WTC11 (cell line): ENCODE measurements around the gene CUL4A. TPM values are rescaled to one million over a fixed set of nuclear protein-coding genes. Genes with fewer than 3 reads are reported as not detected.

Source experiments
- ATAC-seq: fragments of 200-7000 bp; cut with Tn5 transposase; 2 replicates; pipeline ENCODE4 v1.10.0; 2021; ENCODE audit warnings: mild to moderate bottlenecking, moderate library complexity
- CTCF ChIA-PET: fragments of 300-600 bp; sonication (Branson Sonifier 250); formaldehyde crosslinking; loops from one replicate; lab custom pipeline; 2021; ENCODE audit warnings: antibody characterized with exemption; lab: Charles Lee
- POLR2A ChIA-PET: fragments of 350-600 bp; sonication (Branson Sonifier 250); formaldehyde crosslinking; loops from one replicate; lab custom pipeline; 2021; ENCODE audit warnings: antibody characterized with exemption; lab: Charles Lee
- DNase-seq: peaks from one replicate; pipeline ENCODE4 v3.0.0; 2021; ENCODE audit warnings: low spot score
- H3K27ac Mint-ChIP-seq: 2 replicates; pipeline ENCODE4 v1.8.0; 2021; ENCODE audit warnings: mixed read lengths
- H3K27me3 Mint-ChIP-seq: 2 replicates; pipeline ENCODE4 v1.8.0; 2021; ENCODE audit warnings: low read depth, mild to moderate bottlenecking, moderate library complexity, mixed read lengths
- H3K36me3 Mint-ChIP-seq: 2 replicates; pipeline ENCODE4 v1.8.0; 2021; ENCODE audit warnings: mixed read lengths
- H3K4me1 Mint-ChIP-seq: 2 replicates; pipeline ENCODE4 v1.8.0; 2022; ENCODE audit warnings: mixed read lengths
- H3K4me3 Mint-ChIP-seq: 2 replicates; pipeline ENCODE4 v1.8.0; 2021; ENCODE audit warnings: mild to moderate bottlenecking, moderate library complexity, mixed read lengths
- H3K9me3 Mint-ChIP-seq: 2 replicates; pipeline ENCODE4 v1.8.0; 2021; ENCODE audit warnings: mixed read lengths
- ATF1 ChIP-seq: sonication (generic); formaldehyde crosslinking; IDR thresholded peaks from 2 replicates; pipeline ENCODE4 v1.8.1; 2023; ENCODE audit warnings: mild to moderate bottlenecking, moderate library complexity, missing genetic modification reagents
- ATF6 ChIP-seq: sonication (generic); formaldehyde crosslinking; IDR thresholded peaks from 2 replicates; pipeline ENCODE4 v1.8.1; 2023; ENCODE audit warnings: mild to moderate bottlenecking, missing genetic modification reagents
- CREB1 ChIP-seq: sonication (generic); formaldehyde crosslinking; IDR thresholded peaks from 2 replicates; pipeline ENCODE4 v1.8.0; 2023; ENCODE audit warnings: mild to moderate bottlenecking, missing genetic modification reagents
- EMX1 ChIP-seq: fragments of 250-450 bp; sonication (Bioruptor Pico); IDR thresholded peaks from 2 replicates; pipeline ENCODE4 v1.8.0; 2021; ENCODE audit warnings: mild to moderate bottlenecking
- GRHL2 ChIP-seq: fragments of 250-450 bp; sonication (Bioruptor Pico); IDR thresholded peaks from 2 replicates; pipeline ENCODE4 v1.8.0; 2022; ENCODE audit warnings: mild to moderate bottlenecking, moderate library complexity; ENCODE audit not compliant: insufficient replicate concordance, severe bottlenecking
- MYBL2 ChIP-seq: sonication (generic); formaldehyde crosslinking; IDR thresholded peaks from 2 replicates; pipeline ENCODE4 v1.8.1; 2023; ENCODE audit warnings: mild to moderate bottlenecking, moderate library complexity, missing genetic modification reagents
- NFE2L1 ChIP-seq: sonication (generic); formaldehyde crosslinking; IDR thresholded peaks from 2 replicates; pipeline ENCODE4 v1.8.1; 2023; ENCODE audit warnings: missing genetic modification reagents
- NFYB ChIP-seq: sonication (generic); formaldehyde crosslinking; conservative IDR thresholded peaks from 2 replicates; pipeline ENCODE4 v1.8.0; 2022; ENCODE audit warnings: low read depth, missing genetic modification reagents
- PRDM15 ChIP-seq: sonication (generic); formaldehyde crosslinking; IDR thresholded peaks from 2 replicates; pipeline ENCODE4 v1.8.0; 2022; ENCODE audit warnings: missing genetic modification reagents
- SMAD3 ChIP-seq: sonication (generic); formaldehyde crosslinking; IDR thresholded peaks from 2 replicates; pipeline ENCODE4 v1.8.0; 2022; ENCODE audit warnings: missing genetic modification reagents, mild to moderate bottlenecking, borderline replicate concordance
- SMAD4 ChIP-seq: sonication (generic); formaldehyde crosslinking; IDR thresholded peaks from 2 replicates; pipeline ENCODE4 v1.8.0; 2022; ENCODE audit warnings: mild to moderate bottlenecking, missing genetic modification reagents
- TEAD1 ChIP-seq: sonication (generic); formaldehyde crosslinking; IDR thresholded peaks from 2 replicates; pipeline ENCODE4 v1.8.0; 2022; ENCODE audit warnings: mild to moderate bottlenecking, missing genetic modification reagents
- ZMAT4 ChIP-seq: fragments of 250-450 bp; sonication (Bioruptor Pico); IDR thresholded peaks from 2 replicates; pipeline ENCODE4 v1.9.0; 2021; ENCODE audit warnings: mild to moderate bottlenecking
- ZNF232 ChIP-seq: sonication (generic); formaldehyde crosslinking; IDR thresholded peaks from 2 replicates; pipeline ENCODE4 v1.8.0; 2022; ENCODE audit warnings: mild to moderate bottlenecking, missing genetic modification reagents
- ZNF416 ChIP-seq: fragments of 250-450 bp; sonication (Bioruptor Pico); IDR thresholded peaks from 2 replicates; pipeline ENCODE4 v1.9.0; 2021; ENCODE audit warnings: mild to moderate bottlenecking, inconsistent platforms
- ZNF532 ChIP-seq: fragments of 250-450 bp; sonication (Bioruptor Pico); IDR thresholded peaks from 2 replicates; pipeline ENCODE4 v1.9.0; 2021; ENCODE audit warnings: mild to moderate bottlenecking, borderline replicate concordance
- total RNA-seq: library from RNA; stranded (reverse); gene quantifications from 3 replicates; pipeline ENCODE4 v1.2.3, GENCODE V29; 2021
- TF ChIP-seq, protein P1 (sequence below): sonication (generic); formaldehyde crosslinking; IDR thresholded peaks from 2 replicates; pipeline ENCODE4 v1.8.1; 2022; ENCODE audit warnings: mild to moderate bottlenecking, moderate library complexity, missing genetic modification reagents
- TF ChIP-seq, protein P2 (sequence below): fragments of 200-600 bp; IDR thresholded peaks from 2 replicates; pipeline ENCODE4 v1.8.0; 2022; ENCODE audit warnings: antibody characterized with exemption

The CUL4A gene
- total RNA-seq, 1 experiment from 2014 or later: 99.9 TPM

DNA sequence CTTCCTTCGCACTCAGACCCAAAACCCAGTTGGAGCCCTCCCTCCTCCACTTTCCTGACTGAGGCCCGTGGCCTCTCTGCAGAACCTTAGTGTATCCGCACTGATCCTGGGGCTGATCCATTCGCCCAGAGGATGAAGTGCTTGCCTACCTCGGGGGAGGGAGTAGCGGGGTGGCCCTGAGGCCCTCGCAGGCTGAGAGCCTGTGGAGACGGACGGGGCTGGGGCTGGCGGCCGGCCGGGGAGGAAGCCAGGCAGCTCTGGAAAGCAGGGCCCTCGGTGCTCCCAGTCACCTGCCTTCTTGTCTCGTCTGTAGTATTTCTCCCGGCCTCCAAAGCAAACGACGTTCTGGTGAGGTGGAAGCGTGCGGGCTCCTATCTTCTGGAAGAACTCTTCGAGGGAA is 49.7 kb upstream of the CUL4A start (continued):
- TF ChIP-seq, protein P1, sequence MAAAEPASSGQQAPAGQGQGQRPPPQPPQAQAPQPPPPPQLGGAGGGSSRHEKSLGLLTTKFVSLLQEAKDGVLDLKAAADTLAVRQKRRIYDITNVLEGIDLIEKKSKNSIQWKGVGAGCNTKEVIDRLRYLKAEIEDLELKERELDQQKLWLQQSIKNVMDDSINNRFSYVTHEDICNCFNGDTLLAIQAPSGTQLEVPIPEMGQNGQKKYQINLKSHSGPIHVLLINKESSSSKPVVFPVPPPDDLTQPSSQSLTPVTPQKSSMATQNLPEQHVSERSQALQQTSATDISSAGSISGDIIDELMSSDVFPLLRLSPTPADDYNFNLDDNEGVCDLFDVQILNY (CRISPR knock-in tag): no peak
- TF ChIP-seq SMAD4 (CRISPR knock-in tag): no peak

DNA sequence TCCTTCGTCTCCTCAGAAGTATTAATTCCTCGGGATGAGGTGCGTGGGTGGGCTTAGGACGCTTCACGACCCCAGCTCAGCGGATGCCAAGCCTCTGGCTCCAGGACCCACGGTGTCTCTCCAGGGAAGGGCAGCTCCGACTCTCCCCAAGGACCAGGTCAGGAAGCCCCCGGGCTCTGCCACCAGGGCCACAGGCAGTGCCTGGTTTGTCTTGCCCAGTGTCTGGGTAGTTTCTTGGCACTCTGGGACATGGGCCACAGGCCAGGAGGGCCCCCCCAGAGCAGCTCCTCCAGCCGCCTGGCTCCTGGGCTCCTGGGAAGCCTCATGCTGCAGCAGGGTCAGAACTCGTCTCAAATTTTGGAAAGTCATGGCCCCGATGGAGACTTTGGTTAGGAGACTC is 48.4 kb upstream of the CUL4A start:
- no peak overlapping the region for H3K27ac Mint-ChIP-seq
- peaks cover 4% of the 10 kb centered on the region for H3K9me3 Mint-ChIP-seq
- peaks cover 20% of the 10 kb centered on the region for H3K4me1 Mint-ChIP-seq
- no peaks in the 10 kb centered on the region; the same call in 1 of the 2 replicates for H3K27me3 Mint-ChIP-seq
- TF ChIP-seq GRHL2 (CRISPR knock-in tag) (no peak), CREB1 (CRISPR knock-in tag) (no peak), EMX1 (no peak), ZNF532 (CRISPR knock-in tag) (no peak), ATF6 (CRISPR knock-in tag) (no peak), PRDM15 (CRISPR knock-in tag) (no peak), ZNF416 (CRISPR knock-in tag) (no peak), NFE2L1 (CRISPR knock-in tag) (no peak), ZNF232 (CRISPR knock-in tag) (no peak), TEAD1 (CRISPR knock-in tag) (no peak), NFYB (CRISPR knock-in tag) (no peak), ATF1 (no peak), SMAD3 (no peak), ZMAT4 (CRISPR knock-in tag) (no peak), MYBL2 (no peak)
- TF ChIP-seq, protein P2, sequence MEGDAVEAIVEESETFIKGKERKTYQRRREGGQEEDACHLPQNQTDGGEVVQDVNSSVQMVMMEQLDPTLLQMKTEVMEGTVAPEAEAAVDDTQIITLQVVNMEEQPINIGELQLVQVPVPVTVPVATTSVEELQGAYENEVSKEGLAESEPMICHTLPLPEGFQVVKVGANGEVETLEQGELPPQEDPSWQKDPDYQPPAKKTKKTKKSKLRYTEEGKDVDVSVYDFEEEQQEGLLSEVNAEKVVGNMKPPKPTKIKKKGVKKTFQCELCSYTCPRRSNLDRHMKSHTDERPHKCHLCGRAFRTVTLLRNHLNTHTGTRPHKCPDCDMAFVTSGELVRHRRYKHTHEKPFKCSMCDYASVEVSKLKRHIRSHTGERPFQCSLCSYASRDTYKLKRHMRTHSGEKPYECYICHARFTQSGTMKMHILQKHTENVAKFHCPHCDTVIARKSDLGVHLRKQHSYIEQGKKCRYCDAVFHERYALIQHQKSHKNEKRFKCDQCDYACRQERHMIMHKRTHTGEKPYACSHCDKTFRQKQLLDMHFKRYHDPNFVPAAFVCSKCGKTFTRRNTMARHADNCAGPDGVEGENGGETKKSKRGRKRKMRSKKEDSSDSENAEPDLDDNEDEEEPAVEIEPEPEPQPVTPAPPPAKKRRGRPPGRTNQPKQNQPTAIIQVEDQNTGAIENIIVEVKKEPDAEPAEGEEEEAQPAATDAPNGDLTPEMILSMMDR: no peak
- ATAC-seq (no peak), DNase-seq (no peak)
- no peak overlapping the region for H3K4me3 Mint-ChIP-seq
- ChIA-PET CTCF (interaction anchor here (1.1 kb wide), 1 partner anchor 290 kb away, joined by 3 read pairs; no protein-coding TSS in a partner anchor), POLR2A (no interaction called here)
- H3K36me3 Mint-ChIP-seq: no peaks in the 10 kb centered on the region
